ENCODE data around the gene SCGB2B2.

GRCh38 chr19:34711890-34712289 lies 34.9 kb upstream of the SCGB2B2 start:
- TF ChIP-seq CTCF (IDR thresholded peaks at IDR 0.05) (no peak), POLR2A (IDR thresholded peaks at IDR 0.05) (no peak), POLR2AphosphoS5 (IDR thresholded peaks at IDR 0.05) (no peak)
